Fibroblast of villous mesenchyme (primary cell): ENCODE data around the gene SAXO1. TPM values are rescaled to one million over a fixed set of nuclear protein-coding genes. Genes with fewer than 3 reads are reported as not detected.
"Not testable (repeated sequence)": the region's sequence is repeated elsewhere in the genome, so short reads cannot be mapped to it uniquely, and the experiment has no call there.

Experiments used
- DNase-seq: peaks from one replicate; pipeline ENCODE4 v3.0.0-alpha.2; 2010; ENCODE audit warnings: low read depth
- H3K4me3 ChIP-seq: 2 replicates; pipeline ENCODE4 v1.5.1; 2011; ENCODE audit warnings: low read depth, mild to moderate bottlenecking, low read length
- CTCF ChIP-seq: IDR thresholded peaks from 2 replicates; pipeline ENCODE4 v1.5.1; 2012; ENCODE audit warnings: low read depth, mild to moderate bottlenecking, low read length; ENCODE audit not compliant: insufficient read depth
- total RNA-seq: library from RNA; depleted of rRNA; stranded (reverse); fragments of >200 nt; gene quantifications from 2 replicates; pipeline ENCODE4 v1.2.3, GENCODE V29; 2012

SAXO1 gene
- total RNA-seq, 1 donor: not detected

GRCh38 chr9:19000133-19000532, 32.9 kb downstream of the SAXO1 start:
- DNase-seq: no peak
- no peak overlapping the region for H3K4me3 ChIP-seq
- no peak for TF ChIP-seq CTCF

GRCh38 chr9:18999173-18999785, 33.7 kb downstream of the SAXO1 start:
- DNase-seq: no peak
- no peak overlapping the region for H3K4me3 ChIP-seq
- TF ChIP-seq CTCF: no peak

GRCh38 chr9:18997151-18997550, 35.9 kb downstream of the SAXO1 start:
- H3K4me3 ChIP-seq: no peak overlapping the region
- DNase-seq: no peak
- TF ChIP-seq CTCF: no peak

- no peak overlapping the region for H3K4me3 ChIP-seq
- peak; percentile 17 for DNase-seq
- TF ChIP-seq CTCF: no peak
Observed at GRCh38 chr9:18996211-18996610, 36.8 kb downstream of the SAXO1 start.

- no peak overlapping the region for H3K4me3 ChIP-seq
- TF ChIP-seq CTCF: no peak
- DNase-seq: no peak
Observed at GRCh38 chr9:18994263-18994916, 38.6 kb downstream of the SAXO1 start.

GRCh38 chr9:18991197-18991596, 41.8 kb downstream of the SAXO1 start:
- H3K4me3 ChIP-seq, DNase-seq: not testable (repeated sequence)

GRCh38 chr9:18990494-18990893, 42.5 kb downstream of the SAXO1 start:
- no peak for TF ChIP-seq CTCF
- DNase-seq: no peak
- no peak overlapping the region for H3K4me3 ChIP-seq
